Lower leg skin (tissue), 4 donors: ENCODE data around the gene ERC1. TPM values are rescaled to one million over a fixed set of nuclear protein-coding genes. Genes with fewer than 3 reads are reported as not detected.

Source experiments
- DNase-seq, 2 donors: peaks; one replicate each; pipeline ENCODE4 v3.0.0-alpha.2; 2019; ENCODE audit warnings: low spot score in 2 of 2
- H3K4me3 ChIP-seq: fragments of 200-600 bp; sonication (generic); 2 replicates; pipeline ENCODE4 v1.5.1; 2017; ENCODE audit warnings: mild to moderate bottlenecking, low read depth; ENCODE audit not compliant: poor library complexity, severe bottlenecking
- CTCF ChIP-seq, 3 donors: fragments of 450-650 bp; IDR thresholded peaks; one replicate each; pipeline ENCODE4 v1.5.1; 2016; ENCODE audit warnings: antibody characterized with exemption in 3 of 3, mild to moderate bottlenecking in 3 of 3, moderate library complexity in 2 of 3
- POLR2A ChIP-seq, 2 donors: fragments of 450-650 bp; IDR thresholded peaks; one replicate each; pipeline ENCODE4 v1.6.1; 2016 to 2017; ENCODE audit warnings: antibody characterized with exemption in 2 of 2, mild to moderate bottlenecking in 1 of 2, moderate library complexity in 1 of 2
- WGBS, 2 donors: methylation state at CpG; one replicate each; pipeline ENCODE4 v1.1.5; 2018; 5-methylcytosine and 5-hydroxymethylcytosine counted together
- intact Hi-C: fragments of 100-400 bp; cut with DNase I; formaldehyde crosslinking; loops from one replicate; pipeline ENCODE4 v1.15.0; 2023; ENCODE audit warnings: low total_unique reads
- total RNA-seq, 4 donors: library from RNA; depleted of rRNA; stranded (reverse); fragments of >200 nt; gene quantifications; one replicate each; pipeline ENCODE4 v1.1.0, GENCODE V29; 2016

The ERC1 gene
- total RNA-seq, 4 donors from 2014 or later = 22.1 to 42.7 (median 29.7) TPM

DNA sequence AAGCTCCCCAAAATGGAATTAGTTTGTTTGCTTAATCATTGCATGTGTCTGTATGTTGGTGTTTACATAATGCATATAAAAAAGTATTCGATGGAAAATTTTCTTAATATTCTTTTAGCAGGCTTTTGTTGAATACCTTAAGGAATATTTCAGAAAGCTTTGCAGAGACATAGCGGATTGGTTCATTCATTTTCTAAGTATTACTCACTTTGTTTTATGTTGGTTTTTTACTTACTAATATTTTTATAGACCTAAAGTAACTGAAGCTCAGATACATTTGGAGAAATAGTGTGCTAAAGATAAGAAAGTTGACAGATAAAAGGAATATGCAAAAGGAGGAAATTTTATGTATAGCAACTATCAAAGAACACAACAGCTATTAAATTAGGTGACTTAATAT is 191.0 kb downstream of the ERC1 start:
- WGBS, 2 donors = 94% methylated on average over 2 of the region's 2 CpGs
- TF ChIP-seq POLR2A (IDR thresholded peaks at IDR 0.05) (no peak), CTCF (IDR thresholded peaks at IDR 0.05) (no peak)
- no peak for DNase-seq
- intact Hi-C loops = no loop called here
- H3K4me3 ChIP-seq = no peak overlapping the region

DNA sequence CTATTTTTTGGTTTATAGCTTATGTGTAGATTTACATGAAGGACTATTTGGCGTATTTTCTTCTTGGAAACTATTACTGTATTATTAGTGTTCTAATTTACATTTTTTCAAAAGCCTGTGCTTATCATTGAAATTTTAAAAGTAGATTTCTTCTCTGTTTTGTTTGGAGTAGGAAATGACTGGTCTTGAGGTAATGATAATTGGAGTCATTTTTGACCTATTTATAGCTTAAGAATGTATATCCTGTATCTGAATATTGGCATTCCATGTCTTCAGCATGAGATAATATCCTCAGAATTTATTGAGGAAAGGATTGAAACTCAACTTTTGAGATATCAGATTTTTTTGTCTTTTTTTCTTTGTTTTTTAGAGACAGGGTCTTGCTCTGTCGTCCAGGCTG is 193.4 kb downstream of the ERC1 start:
- intact Hi-C loops = no loop called here
- H3K4me3 ChIP-seq = no peak overlapping the region
- DNase-seq = no peak
- TF ChIP-seq CTCF (IDR thresholded peaks at IDR 0.05) = no peak
- TF ChIP-seq POLR2A (IDR thresholded peaks at IDR 0.05) = no peak
- WGBS, 2 donors = 97 to 100% methylated on average over 2 of the region's 2 CpGs

DNA sequence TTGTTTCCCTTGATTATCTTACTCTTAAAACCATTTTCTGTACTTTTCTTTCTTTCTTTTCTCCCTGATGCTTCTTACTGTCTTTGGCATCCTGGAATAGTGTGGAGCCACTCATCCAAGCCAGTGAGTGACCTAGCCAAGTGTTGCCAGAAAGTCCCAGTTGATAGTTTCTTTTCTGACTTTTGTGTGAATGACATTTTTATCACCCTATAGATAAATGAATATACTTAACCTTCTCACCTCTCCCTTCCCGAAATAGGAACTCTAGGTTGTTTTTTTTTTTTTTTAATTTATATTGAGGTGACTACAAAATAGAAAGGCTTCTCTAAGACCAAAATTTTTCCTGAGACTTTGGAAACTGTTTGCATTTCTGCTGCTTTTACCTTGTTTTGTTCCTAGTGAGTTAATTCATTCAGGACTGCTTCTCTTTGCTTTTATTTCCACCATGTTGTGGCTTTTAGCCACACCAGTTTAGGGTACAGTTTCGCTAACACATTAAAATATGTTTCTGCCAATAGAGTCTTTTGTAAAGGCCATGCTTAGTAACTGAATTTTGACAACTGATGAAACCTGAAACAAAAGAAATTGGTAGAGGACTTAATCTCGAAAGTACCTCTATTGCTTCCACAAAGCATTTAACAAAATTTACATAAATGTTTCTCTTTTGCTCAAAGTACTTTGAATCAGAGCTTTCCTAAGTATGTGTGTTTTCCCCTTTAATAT is 194.6 kb downstream of the ERC1 start:
- no peak for DNase-seq
- intact Hi-C loops = no loop called here
- TF ChIP-seq POLR2A (IDR thresholded peaks at IDR 0.05) (no peak), CTCF (IDR thresholded peaks at IDR 0.05) (no peak)
- no peak overlapping the region for H3K4me3 ChIP-seq
- WGBS, 2 donors = 86 to 89% methylated on average over 3 of the region's 3 CpGs

GRCh38 chr12:1186298-1186697 is 195.3 kb downstream of the ERC1 start:
- intact Hi-C loops = no loop called here
- H3K4me3 ChIP-seq = no peak overlapping the region
- 96 to 98% methylated on average over 3 of the region's 3 CpGs for WGBS, 2 donors
- TF ChIP-seq CTCF (IDR thresholded peaks at IDR 0.05) = no peak
- DNase-seq = no peak

- DNase-seq = no peak
- intact Hi-C loops = no loop called here
- no peak for TF ChIP-seq CTCF (IDR thresholded peaks at IDR 0.05)
- TF ChIP-seq POLR2A (IDR thresholded peaks at IDR 0.05) = no peak
- WGBS, 2 donors = 90 to 98% methylated on average over 4 of the region's 4 CpGs
- H3K4me3 ChIP-seq = no peak overlapping the region
These were observed 197.0 kb downstream of the ERC1 start for GRCh38 chr12:1188016-1188415.

DNA sequence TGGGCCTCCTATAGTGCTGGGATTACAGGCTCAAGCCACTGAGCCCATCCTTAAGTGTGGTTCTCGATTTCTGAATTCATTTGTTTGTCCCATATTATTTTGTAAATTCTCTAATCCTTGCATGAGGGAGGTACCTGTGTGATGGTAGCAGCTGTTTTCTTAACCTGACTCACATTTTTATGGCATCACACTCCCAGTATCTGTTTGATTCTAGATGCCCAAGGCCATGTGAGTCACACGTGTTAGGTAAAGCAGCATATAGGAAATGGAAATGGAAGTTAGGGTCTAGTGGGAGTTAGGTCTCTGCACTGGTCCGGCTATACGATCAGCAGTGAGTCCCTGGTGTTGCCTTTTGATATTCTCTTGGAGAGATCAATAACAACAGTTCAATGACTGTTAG is 198.1 kb downstream of the ERC1 start:
- no peak overlapping the region for H3K4me3 ChIP-seq
- intact Hi-C loops = no loop called here
- no peak for DNase-seq
- TF ChIP-seq POLR2A (IDR thresholded peaks at IDR 0.05) = no peak
- TF ChIP-seq CTCF (IDR thresholded peaks at IDR 0.05) = no peak
- WGBS, 2 donors = 75 to 76% methylated on average over 4 of the region's 4 CpGs
